ENCODE results near the gene SIRT4. TPM values are rescaled to one million over a fixed set of nuclear protein-coding genes. Genes with fewer than 3 reads are reported as not detected.

The SIRT4 gene
- total RNA-seq, 1 experiment from 2014 or later, result 2.8 TPM

- H3K9ac ChIP-seq (ENCODE audit: low read length), result no peak overlapping the region
- TF ChIP-seq SIN3A (IDR thresholded peaks at IDR 0.05; ENCODE audit: low read depth) (no peak), MAX (IDR thresholded peaks at IDR 0.05) (no peak), TCF7L2 (IDR thresholded peaks at IDR 0.05; ENCODE audit: borderline replicate concordance, extremely low read depth, insufficient read depth, insufficient read length) (no peak), SP1 (IDR thresholded peaks at IDR 0.05; ENCODE audit: low read depth) (no peak), ZFX (IDR thresholded peaks at IDR 0.05) (no peak), FOSL1 (IDR thresholded peaks at IDR 0.05; ENCODE audit: low read depth) (no peak), ELF1 (IDR thresholded peaks at IDR 0.05; ENCODE audit: borderline replicate concordance, low read depth) (no peak), RAD21 (IDR thresholded peaks at IDR 0.05; ENCODE audit: low read depth) (no peak), POLR2A (IDR thresholded peaks at IDR 0.05; ENCODE audit: borderline replicate concordance, extremely low read depth, insufficient read depth, insufficient read length) (no peak), POLR2AphosphoS5 (IDR thresholded peaks at IDR 0.05; ENCODE audit: low read depth, low read length) (no peak), EZH2phosphoT487 (IDR thresholded peaks at IDR 0.05; ENCODE audit: borderline replicate concordance) (no peak), EGR1 (IDR thresholded peaks at IDR 0.05; ENCODE audit: low read depth) (no peak), YY1 (IDR thresholded peaks at IDR 0.05; ENCODE audit: extremely low read depth, insufficient replicate concordance, low read depth, low read length) (no peak), ATF3 (IDR thresholded peaks at IDR 0.05) (no peak)
- CTCF ChIA-PET, result no interaction called here
- no peak for ATAC-seq
- no peaks in the 10 kb centered on the region for H3K27me3 ChIP-seq (ENCODE audit: insufficient read depth, low read length)
- POLR2A ChIA-PET, result interaction anchor here (0.7 kb wide), 1 partner anchor 22 kb away, joined by 3 read pairs; no protein-coding TSS in a partner anchor
- H4K20me1 ChIP-seq (ENCODE audit: insufficient read depth), result no peaks in the 10 kb centered on the region
- H3K36me3 ChIP-seq (ENCODE audit: control insufficient read depth in 1 of 2, insufficient read depth in 2 of 2, low read length in 2 of 2), result no peaks in the 10 kb centered on the region; a peak in 1 of 4 replicates
- no peaks in the 10 kb centered on the region for H3K79me2 ChIP-seq (ENCODE audit: insufficient read depth, low read length)
- H3K27ac ChIP-seq (ENCODE audit: low read depth, low read length), result no peak overlapping the region
- no peak overlapping the region for H2AFZ ChIP-seq (ENCODE audit: low read depth, low read length, poor library complexity, severe bottlenecking)
- peaks cover 5% of the 10 kb centered on the region in 2 experiments; a peak in 2 of 4 replicates for H3K9me3 ChIP-seq (ENCODE audit: control insufficient read depth in 1 of 2, insufficient read depth in 1 of 2, low read depth in 1 of 2, low read length in 2 of 2)
- intact Hi-C loops (cut with micrococcal nuclease), result loop anchor here (5.0 to 10.0 kb wide), 2 partner anchors 128 to 376 kb away; partner anchors contain the start of genes SRSF9 and UNC119B
- no peaks in the 10 kb centered on the region for H3K4me1 ChIP-seq (ENCODE audit: control insufficient read depth in 1 of 2, insufficient read depth in 2 of 2, low read length in 2 of 2)
- no peak for DNase-seq (ENCODE audit: low read depth, low spot score)
- BruUV-seq (replicated peaks), result no TSS peak
- RAD21 ChIA-PET (ENCODE audit: low non-redundant PET in 1 of 2, low total read pairs in 2 of 2, uncharacterized antibody in 2 of 2, unreplicated experiment in 2 of 2), result no interaction called here
- H3K9me2 ChIP-seq (ENCODE audit: insufficient read depth), result no peaks in the 10 kb centered on the region
- H3K4me2 ChIP-seq (ENCODE audit: low read length), result no peak overlapping the region
- no peak overlapping the region for H3K4me3 ChIP-seq (replicated peaks in 1 of 2; ENCODE audit: low read depth in 1 of 2, low read length in 2 of 2)
Measured at GRCh38 chr12:120339256-120339655, 37.1 kb downstream of the SIRT4 start.

Data from HCT116 (cell line).